ENCODE data around the gene ERCC2.

DNA sequence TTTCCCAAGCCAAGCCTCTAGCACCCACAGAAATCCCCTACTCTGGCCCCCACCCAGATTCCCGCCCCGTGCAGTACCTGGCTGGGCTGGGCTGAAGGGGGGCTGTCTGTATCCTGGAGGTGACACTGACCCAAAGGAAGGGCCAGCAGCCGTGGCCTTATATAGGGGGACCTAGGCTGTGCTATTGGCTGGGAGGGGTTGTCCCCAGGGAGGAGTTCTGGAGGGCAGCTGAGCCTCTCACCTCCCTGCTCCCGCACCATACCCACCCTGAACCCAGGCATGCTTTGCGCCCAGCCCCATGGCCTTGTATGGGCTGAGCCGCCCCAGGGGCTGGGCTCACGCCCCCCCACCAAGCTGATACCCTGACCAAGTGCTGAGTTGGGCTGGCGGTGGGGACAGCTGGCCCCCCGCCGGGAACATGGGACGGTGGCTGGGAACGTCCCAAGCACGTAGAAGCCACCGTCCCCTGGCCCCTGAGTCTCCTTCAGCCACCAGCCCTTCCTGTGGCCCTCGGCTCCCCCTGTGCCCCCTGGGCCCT lies 47.6 kb downstream of the ERCC2 start, which contains the start of gene CKM:
- TF ChIP-seq YY1 (IDR thresholded peaks at IDR 0.05; ENCODE audit: insufficient read depth, insufficient read length) (no peak), ZNF274 (IDR thresholded peaks at IDR 0.05; ENCODE audit: low read depth, low read length) (no peak), SUZ12 (IDR thresholded peaks at IDR 0.05; ENCODE audit: extremely low read depth, insufficient read depth, insufficient read length) (no peak)
